GM18505 (cell line): Measurements from ENCODE around the gene ZNF487.
A peak's percentile ranks its signal among the peaks of the same experiment; 100 is the strongest.
"Not testable (repeated sequence)": the region's sequence is repeated elsewhere in the genome, so short reads cannot be mapped to it uniquely, and the experiment has no call there.

Experiments
- ATAC-seq: cut with Tn5 transposase; IDR thresholded peaks from one replicate; pipeline ENCODE4 v1.9.1; 2021; ENCODE audit not compliant: unreplicated experiment
- POLR2A ChIP-seq: IDR thresholded peaks from 4 replicates; pipeline ENCODE4 v1.6.1; 2011; ENCODE audit warnings: borderline replicate concordance; ENCODE audit not compliant: insufficient read depth, insufficient read length; ENCODE audit errors: extremely low read depth

The ZNF487 gene

DNA sequence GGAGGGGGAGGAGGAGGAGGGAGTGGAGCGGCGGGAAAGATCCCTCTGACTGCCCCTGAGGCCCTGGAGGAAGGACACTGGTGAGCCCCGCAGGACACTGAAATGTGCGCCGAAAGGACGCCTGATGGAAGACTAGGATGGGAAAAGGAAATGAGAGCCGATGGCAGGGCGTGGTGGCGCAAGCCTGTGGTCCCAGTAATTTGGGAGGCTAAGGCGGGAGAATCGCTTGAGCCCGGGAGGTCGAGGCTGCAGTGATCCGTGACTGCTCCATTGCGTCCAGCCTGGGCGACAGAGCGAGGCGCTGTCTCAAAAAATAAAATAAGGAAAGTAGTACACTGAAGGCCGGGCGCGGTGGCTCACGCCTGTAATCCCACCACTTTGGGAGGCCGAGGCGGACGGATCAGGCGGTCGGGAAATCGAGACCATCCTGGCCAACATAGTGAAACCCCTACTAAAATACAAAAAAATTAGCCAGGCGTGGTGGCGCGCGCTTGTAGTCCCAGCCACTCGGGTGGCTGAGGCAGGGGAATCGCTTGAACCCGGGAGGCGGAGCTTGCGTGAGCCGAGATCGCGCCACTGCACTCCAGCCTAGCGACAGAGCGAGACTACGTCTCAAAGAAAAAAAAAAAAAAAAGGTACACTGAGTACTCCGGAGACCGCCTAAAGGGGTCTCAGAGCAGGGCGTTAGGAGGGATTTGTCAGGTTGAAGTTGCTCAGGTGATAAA, 27.4 kb upstream of the ZNF487 start:
- ATAC-seq = no peak
- peak; percentile 58 for TF ChIP-seq POLR2A

GRCh38 chr10:43410345-43410744, 26.6 kb upstream of the ZNF487 start:
- no peak for ATAC-seq
- TF ChIP-seq POLR2A = no peak

GRCh38 chr10:43411536-43411935, 25.4 kb upstream of the ZNF487 start:
- TF ChIP-seq POLR2A = no peak
- no peak for ATAC-seq

GRCh38 chr10:43415544-43415943, 21.4 kb upstream of the ZNF487 start:
- TF ChIP-seq POLR2A = no peak
- ATAC-seq = no peak

- ATAC-seq = peak; percentile 33
- TF ChIP-seq POLR2A = no peak
Measured at GRCh38 chr10:43417950-43418768, 18.8 kb upstream of the ZNF487 start.

- TF ChIP-seq POLR2A = no peak
- ATAC-seq = no peak
Measured at GRCh38 chr10:43419997-43420368, 16.9 kb upstream of the ZNF487 start.

- ATAC-seq = peak; percentile 81
- TF ChIP-seq POLR2A = peak; percentile 77
Measured at GRCh38 chr10:43420369-43421200, 16.3 kb upstream of the ZNF487 start.

- ATAC-seq = no peak
- TF ChIP-seq POLR2A = no peak
Measured at GRCh38 chr10:43421201-43421507, 15.8 kb upstream of the ZNF487 start.

- no peak for ATAC-seq
- no peak for TF ChIP-seq POLR2A
Measured at GRCh38 chr10:43421519-43421918, 15.4 kb upstream of the ZNF487 start.

- not testable (repeated sequence) for ATAC-seq
Measured at GRCh38 chr10:43421944-43422343, 15.0 kb upstream of the ZNF487 start.

- ATAC-seq = no peak
- TF ChIP-seq POLR2A = no peak
Measured at GRCh38 chr10:43424416-43424815, 12.5 kb upstream of the ZNF487 start.

DNA sequence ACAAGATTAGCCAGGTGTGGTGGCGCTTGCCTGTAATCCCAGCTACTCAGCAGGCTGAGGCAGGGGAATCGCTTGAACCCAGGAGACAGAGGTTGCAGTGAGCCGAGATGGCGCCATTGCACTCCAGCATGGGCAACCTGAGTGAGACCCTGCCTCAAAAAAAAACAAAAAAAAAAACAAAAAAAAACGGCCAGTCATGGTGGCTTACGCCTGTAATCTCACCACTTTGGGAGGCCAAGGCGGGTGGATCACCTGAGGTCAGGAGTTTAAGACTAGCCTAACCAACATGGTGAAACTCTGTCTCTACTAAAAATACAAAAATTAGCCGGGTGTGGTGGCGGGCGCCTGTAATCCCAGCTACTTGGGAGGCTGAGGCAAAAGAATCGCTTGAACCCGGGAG, 10.4 kb upstream of the ZNF487 start:
- ATAC-seq = not testable (repeated sequence)

DNA sequence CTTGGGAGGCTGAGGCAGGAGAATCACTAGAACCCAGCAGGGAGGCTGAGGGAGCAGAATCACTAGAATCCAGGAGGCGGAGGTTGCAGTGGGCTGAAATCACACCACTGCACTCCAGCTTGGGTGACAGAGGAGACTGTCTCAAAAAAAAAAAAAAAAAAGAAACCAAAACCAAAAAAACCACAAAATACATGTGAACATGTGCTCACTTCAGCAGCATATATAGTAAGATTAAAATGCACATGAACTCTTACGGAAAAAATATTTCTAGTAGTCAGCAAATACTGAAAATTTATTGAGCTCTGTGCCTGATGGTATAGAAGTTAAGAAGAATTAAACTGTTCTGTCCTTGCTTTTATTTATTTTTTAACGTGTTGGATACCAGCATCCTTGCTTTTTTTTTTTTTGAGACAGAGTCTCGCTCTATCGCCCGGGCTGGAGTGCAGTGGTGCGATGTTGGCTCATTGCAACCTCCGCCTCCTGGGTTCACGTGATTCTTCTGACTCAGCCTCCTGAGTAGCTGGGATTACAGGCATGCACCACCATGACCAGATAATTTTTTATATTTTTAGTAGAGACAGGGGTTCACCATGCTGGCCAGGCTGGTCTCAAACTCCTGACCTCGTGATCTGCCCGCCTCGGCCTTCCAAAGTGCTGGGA, 9.6 kb upstream of the ZNF487 start:
- no peak for TF ChIP-seq POLR2A

More for the DNA sequence above, 9.6 kb upstream of the ZNF487 start:
- peak; percentile 71 for ATAC-seq
